DND-41 (cell line): ENCODE results near the gene AKAP13.

Experiments used
- EZH2 ChIP-seq: IDR thresholded peaks from 3 replicates; pipeline ENCODE4 v1.6.1; 2012; ENCODE audit warnings: borderline replicate concordance, low read depth, mild to moderate bottlenecking, moderate library complexity, low read length, inconsistent platforms; ENCODE audit not compliant: severe bottlenecking
- TF ChIP-seq, protein P1 (sequence below): IDR thresholded peaks from 2 replicates; pipeline ENCODE4 v1.5.1; 2012; ENCODE audit warnings: borderline replicate concordance, low read length, moderate library complexity, mild to moderate bottlenecking; ENCODE audit not compliant: poor library complexity, severe bottlenecking; ENCODE audit errors: extremely low read depth

DNA sequence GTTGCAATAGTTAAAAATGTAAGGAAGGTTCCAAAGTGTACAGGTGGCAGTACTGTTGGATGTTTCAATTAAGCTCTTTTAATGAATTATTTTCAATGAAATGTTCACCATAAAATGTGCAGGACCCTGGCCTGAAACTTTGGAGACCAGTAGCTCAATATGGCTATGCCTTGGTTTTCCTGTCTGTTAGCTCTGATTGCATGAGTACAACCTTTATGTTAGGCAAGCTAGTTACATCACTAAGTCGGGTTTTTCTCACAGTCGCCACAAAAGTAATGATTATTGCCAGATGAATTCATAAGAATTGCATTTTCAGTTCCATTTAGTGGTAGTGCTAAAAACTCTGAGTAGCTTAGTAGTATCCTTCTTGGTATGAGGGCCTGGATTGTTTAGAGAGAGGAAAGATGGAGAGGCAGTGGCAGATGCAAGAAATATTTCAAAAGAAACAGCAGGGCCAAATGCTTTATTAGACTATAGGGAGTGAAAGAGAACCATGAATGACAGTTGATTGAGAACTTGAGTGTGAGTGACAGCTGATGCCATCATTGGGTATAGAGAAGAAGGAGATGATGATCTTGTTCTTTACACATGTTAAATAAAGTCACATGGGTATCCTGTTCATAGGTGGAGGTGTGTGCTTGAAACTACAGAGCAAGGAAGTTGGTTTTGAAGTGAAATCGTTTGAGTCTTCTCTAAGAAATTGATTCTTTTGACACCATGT lies 109.5 kb downstream of the AKAP13 start:
- TF ChIP-seq, protein P1, sequence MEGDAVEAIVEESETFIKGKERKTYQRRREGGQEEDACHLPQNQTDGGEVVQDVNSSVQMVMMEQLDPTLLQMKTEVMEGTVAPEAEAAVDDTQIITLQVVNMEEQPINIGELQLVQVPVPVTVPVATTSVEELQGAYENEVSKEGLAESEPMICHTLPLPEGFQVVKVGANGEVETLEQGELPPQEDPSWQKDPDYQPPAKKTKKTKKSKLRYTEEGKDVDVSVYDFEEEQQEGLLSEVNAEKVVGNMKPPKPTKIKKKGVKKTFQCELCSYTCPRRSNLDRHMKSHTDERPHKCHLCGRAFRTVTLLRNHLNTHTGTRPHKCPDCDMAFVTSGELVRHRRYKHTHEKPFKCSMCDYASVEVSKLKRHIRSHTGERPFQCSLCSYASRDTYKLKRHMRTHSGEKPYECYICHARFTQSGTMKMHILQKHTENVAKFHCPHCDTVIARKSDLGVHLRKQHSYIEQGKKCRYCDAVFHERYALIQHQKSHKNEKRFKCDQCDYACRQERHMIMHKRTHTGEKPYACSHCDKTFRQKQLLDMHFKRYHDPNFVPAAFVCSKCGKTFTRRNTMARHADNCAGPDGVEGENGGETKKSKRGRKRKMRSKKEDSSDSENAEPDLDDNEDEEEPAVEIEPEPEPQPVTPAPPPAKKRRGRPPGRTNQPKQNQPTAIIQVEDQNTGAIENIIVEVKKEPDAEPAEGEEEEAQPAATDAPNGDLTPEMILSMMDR: no peak
- TF ChIP-seq EZH2: no peak
